ENCODE data around the gene FAM184A. TPM values are rescaled to one million over a fixed set of nuclear protein-coding genes. Genes with fewer than 3 reads are reported as not detected.

Gene FAM184A
- total and polyA plus RNA-seq, 2 of the 8 experiments (the other 6 are each of a cell fraction or from before 2014, with no cell fraction given): 6.3 to 11.3 TPM

- Histone ChIP-seq H3K27ac (ENCODE audit: low read depth, low read length) (no peak overlapping the region), H3K9ac (replicated peaks in 1 of 4; ENCODE audit: extremely low read depth in 1 of 4, low read depth in 3 of 4, low read length in 3 of 4) (no peak overlapping the region), H3K56ac (replicated peaks; ENCODE audit: insufficient read length, low read depth, low read length) (no peak overlapping the region), H3K79me1 (ENCODE audit: low read depth, low read length) (no peaks in the 10 kb centered on the region), H3K4me2 (ENCODE audit: insufficient read depth in 1 of 2, low read depth in 2 of 2, low read length in 2 of 2) (no peak overlapping the region), H3K4ac (replicated peaks; ENCODE audit: insufficient read length, low read depth, low read length) (no peak overlapping the region), H3K23me2 (ENCODE audit: low read depth, low read length) (no peaks in the 10 kb centered on the region), H2BK5ac (ENCODE audit: low read depth, low read length) (no peak overlapping the region), H3K4me3 (ENCODE audit: extremely low read depth in 1 of 4, insufficient read depth in 2 of 4, low read depth in 3 of 4, low read length in 4 of 4) (no peak overlapping the region), H4K8ac (ENCODE audit: extremely low read depth, insufficient read depth, low read length) (no peak overlapping the region), H2AFZ (ENCODE audit: low read length) (no peak overlapping the region), H4K20me1 (replicated peaks in 1 of 2; ENCODE audit: control insufficient read depth in 1 of 2, insufficient read depth in 2 of 2, low read length in 2 of 2) (no peaks in the 10 kb centered on the region), H2BK12ac (ENCODE audit: low read depth, low read length) (no peak overlapping the region), H4K5ac (ENCODE audit: insufficient read length, low read depth, low read length) (no peak overlapping the region), H3K27me3 (replicated peaks in 1 of 4; ENCODE audit: control insufficient read depth in 3 of 4, extremely low read depth in 1 of 4, insufficient read depth in 3 of 4, low read length in 3 of 4) (no peaks in the 10 kb centered on the region), H2AK5ac (ENCODE audit: low read depth, low read length) (no peak overlapping the region), H2BK15ac (ENCODE audit: low read length) (no peak overlapping the region), H3K14ac (ENCODE audit: insufficient read length) (no peak overlapping the region), H3K18ac (ENCODE audit: extremely low read depth, low read length) (no peak overlapping the region), H2BK20ac (ENCODE audit: low read length) (no peak overlapping the region), H3K36me3 (ENCODE audit: control insufficient read depth in 2 of 4, insufficient read depth in 4 of 4, low read length in 3 of 4) (no peaks in the 10 kb centered on the region), H3K79me2 (ENCODE audit: control insufficient read depth in 1 of 2, insufficient read depth in 2 of 2, low read length in 2 of 2) (no peaks in the 10 kb centered on the region), H4K91ac (replicated peaks; ENCODE audit: insufficient read length, low read length) (no peak overlapping the region), H2BK120ac (replicated peaks; ENCODE audit: low read depth, low read length) (no peak overlapping the region), H3K4me1 (replicated peaks in 1 of 4; ENCODE audit: control insufficient read depth in 3 of 4, insufficient read depth in 4 of 4, low read length in 3 of 4) (no peaks in the 10 kb centered on the region), H3K9me3 (ENCODE audit: insufficient read depth in 2 of 2, low read depth in 1 of 2, low read length in 1 of 2) (no peaks in the 10 kb centered on the region), H3K23ac (ENCODE audit: insufficient read length) (no peak overlapping the region)
- WGBS, 2 experiments (ENCODE audit: extremely low coverage in 1 of 2, insufficient coverage in 1 of 2, insufficient read length in 1 of 2, insufficient replicate concordance in 2 of 2, low coverage in 1 of 2, low lambda C conversion rate in 2 of 2, missing lambda C conversion rate in 1 of 2): 89% methylated on average over 4 of the region's 4 CpGs; no CpG with 5 or more reads in 1 of the 2 experiments
- FAIRE-seq (no peak), DNase-seq (ENCODE audit: low read depth in 1 of 2, low spot score in 2 of 2) (no peak)
- ChIA-PET CTCF (ENCODE audit: partially characterized antibody) (interaction anchor here (1.6 kb wide), 1 partner anchor 114 kb away, joined by 4 read pairs; no protein-coding TSS in a partner anchor), POLR2A (ENCODE audit: partially characterized antibody) (interaction anchor here (1.0 kb wide), 1 partner anchor 81 kb away, joined by 3 read pairs; no protein-coding TSS in a partner anchor)
- TF ChIP-seq RAD21 (IDR thresholded peaks at IDR 0.05 in 1 of 2, conservative IDR thresholded peaks at IDR 0.05 in 1 of 2; ENCODE audit: low read depth in 2 of 2, low read length in 2 of 2) (no peak), TAF7 (optimal IDR thresholded peaks at IDR 0.05; ENCODE audit: borderline replicate concordance, low read depth, low read length) (no peak)
These were observed 82.1 kb downstream of the FAM184A start for GRCh38 chr6:118996289-118996820.
